DND-41 (cell line): ENCODE data around the gene UNC5C.
A peak's percentile ranks its signal among the peaks of the same experiment; 100 is the strongest.

Experiments used
- ATAC-seq: fragments of 200-7000 bp; cut with Tn5 transposase; 3 replicates; pipeline ENCODE4 v1.9.1; 2021; ENCODE audit warnings: low read depth; ENCODE audit not compliant: insufficient read depth
- DNase-seq: peaks from one replicate; pipeline ENCODE4 v3.0.0-alpha.2; 2020
- H2AFZ ChIP-seq: 2 replicates; pipeline ENCODE4 v1.6.0; 2012; ENCODE audit warnings: low read depth, low read length
- H3K27ac ChIP-seq: 2 replicates; pipeline ENCODE4 v1.5.1; 2012; ENCODE audit warnings: low read length, inconsistent platforms
- H3K27me3 ChIP-seq: fragments of 200-600 bp; sonication (generic); 2 replicates; pipeline ENCODE4 v1.6.0; 2012; ENCODE audit warnings: low read length, mild to moderate bottlenecking, inconsistent platforms; ENCODE audit not compliant: insufficient read depth, poor library complexity
- H3K36me3 ChIP-seq: 2 replicates; pipeline ENCODE4 v1.5.1; 2012; ENCODE audit warnings: low read length, inconsistent platforms; ENCODE audit not compliant: insufficient read depth
- H3K4me1 ChIP-seq: 2 replicates; pipeline ENCODE4 v1.5.1; 2012; ENCODE audit warnings: mild to moderate bottlenecking, low read length; ENCODE audit not compliant: insufficient read depth
- H3K4me2 ChIP-seq: 2 replicates; pipeline ENCODE4 v1.6.0; 2012; ENCODE audit warnings: mild to moderate bottlenecking, moderate library complexity, low read length, inconsistent platforms; ENCODE audit not compliant: insufficient read depth
- H3K4me3 ChIP-seq, 2 experiments: fragments of 200-600 bp in 1 of 2; shearing (Covaris generic) in 1 of 2; 2 replicates each; pipeline ENCODE4 v1.5.1; 2012 to 2016; ENCODE audit warnings: inconsistent platforms in 2 of 2, low read length in 2 of 2, mild to moderate bottlenecking in 2 of 2, low read depth in 1 of 2, moderate library complexity in 1 of 2
- H3K79me2 ChIP-seq: 2 replicates; pipeline ENCODE4 v1.6.0; 2012; ENCODE audit warnings: low read length, inconsistent platforms; ENCODE audit not compliant: insufficient read depth
- H3K9ac ChIP-seq: 2 replicates; pipeline ENCODE4 v1.6.0; 2012; ENCODE audit warnings: low read depth, mild to moderate bottlenecking, inconsistent platforms, low read length, moderate library complexity
- H3K9me3 ChIP-seq: 2 replicates; pipeline ENCODE4 v1.5.1; 2012; ENCODE audit warnings: low read length, moderate library complexity, mild to moderate bottlenecking, inconsistent platforms; ENCODE audit not compliant: insufficient read depth, severe bottlenecking
- H4K20me1 ChIP-seq: 2 replicates; pipeline ENCODE4 v1.6.0; 2012; ENCODE audit warnings: low read length; ENCODE audit not compliant: insufficient read depth
- CTCF ChIP-seq: IDR thresholded peaks from 2 replicates; pipeline ENCODE4 v1.5.1; 2012; ENCODE audit warnings: borderline replicate concordance, low read length, moderate library complexity, mild to moderate bottlenecking; ENCODE audit not compliant: poor library complexity, severe bottlenecking; ENCODE audit errors: extremely low read depth
- EZH2 ChIP-seq: IDR thresholded peaks from 3 replicates; pipeline ENCODE4 v1.6.1; 2012; ENCODE audit warnings: borderline replicate concordance, low read depth, mild to moderate bottlenecking, moderate library complexity, low read length, inconsistent platforms; ENCODE audit not compliant: severe bottlenecking

The UNC5C gene

DNA sequence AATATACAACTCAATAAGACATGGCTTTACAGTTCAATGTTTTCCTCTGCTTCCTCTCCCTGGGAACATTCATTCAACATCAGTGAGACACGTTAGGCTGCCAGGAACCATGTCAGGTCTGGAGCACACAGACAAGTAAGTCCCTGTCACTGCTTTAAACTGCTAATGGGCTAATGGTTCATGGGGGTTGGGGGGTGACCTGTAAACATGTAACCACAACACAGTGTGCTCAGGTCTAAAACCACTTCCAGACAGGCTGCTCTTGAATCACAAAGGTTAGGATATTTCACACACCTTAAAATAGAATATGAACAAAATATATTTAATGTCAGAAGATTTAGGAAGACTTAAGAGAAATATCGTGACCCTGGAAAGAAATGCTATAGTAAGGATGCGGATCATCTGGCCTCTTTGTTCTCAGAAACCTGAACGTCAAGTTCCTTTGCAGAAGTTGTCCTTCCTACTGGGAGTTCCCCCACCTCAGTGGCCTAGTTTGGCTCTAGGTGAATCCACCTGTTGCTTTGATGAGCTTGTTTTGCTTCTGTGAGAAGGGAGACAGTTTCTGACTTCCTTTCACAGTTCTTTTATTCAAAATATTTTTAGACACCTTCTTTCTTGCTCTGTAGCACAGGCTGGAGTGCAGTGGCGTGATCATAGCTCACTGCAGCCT, 359.9 kb downstream of the UNC5C start:
- Histone ChIP-seq H3K4me2 (no peak overlapping the region), H3K79me2 (no peaks in the 10 kb centered on the region), H4K20me1 (no peaks in the 10 kb centered on the region), H3K36me3 (no peaks in the 10 kb centered on the region), H3K27ac (peak overlapping the region; percentile 55), H3K4me1 (peaks cover 8% of the 10 kb centered on the region), H3K9me3 (no peaks in the 10 kb centered on the region), H3K9ac (no peak overlapping the region), H2AFZ (no peak overlapping the region), H3K4me3 (no peak overlapping the region), H3K27me3 (no peaks in the 10 kb centered on the region)
- peak; percentile 60 for ATAC-seq
- peak; percentile 31 for DNase-seq
- TF ChIP-seq EZH2: no peak
- TF ChIP-seq CTCF: no peak

DNA sequence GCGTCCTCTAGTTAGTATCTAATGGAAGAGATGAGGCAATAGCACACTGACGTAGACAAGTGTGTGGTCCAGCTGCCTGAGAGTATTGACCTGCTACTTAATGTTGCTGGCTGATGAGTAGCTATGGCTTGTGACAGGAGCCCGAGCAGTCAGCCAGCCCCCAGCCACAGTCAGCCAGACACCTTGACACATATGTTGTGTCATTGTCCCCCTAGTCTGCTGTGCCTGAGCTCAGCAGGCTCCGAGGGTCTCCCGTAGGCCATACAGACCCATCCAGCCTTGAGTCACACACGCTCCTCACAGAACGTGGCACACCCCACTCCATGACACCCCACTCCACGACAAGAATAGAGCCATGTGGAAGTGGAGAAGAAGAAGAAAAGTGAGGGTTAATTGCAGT, 362.1 kb downstream of the UNC5C start:
- no peak overlapping the region for H3K4me3 ChIP-seq
- H3K4me1 ChIP-seq: peaks cover 8% of the 10 kb centered on the region
- DNase-seq (no peak), ATAC-seq (no peak)
- no peaks in the 10 kb centered on the region for H3K36me3 ChIP-seq
- no peaks in the 10 kb centered on the region for H3K27me3 ChIP-seq
- H3K27ac ChIP-seq: no peak overlapping the region
- H3K4me2 ChIP-seq: no peak overlapping the region
- TF ChIP-seq EZH2 (no peak), CTCF (no peak)
- no peaks in the 10 kb centered on the region for H3K9me3 ChIP-seq
- H2AFZ ChIP-seq: no peak overlapping the region
- no peaks in the 10 kb centered on the region for H4K20me1 ChIP-seq
- H3K9ac ChIP-seq: no peak overlapping the region
- H3K79me2 ChIP-seq: no peaks in the 10 kb centered on the region

GRCh38 chr4:95183656-95184408, 364.9 kb downstream of the UNC5C start:
- Histone ChIP-seq H2AFZ (no peak overlapping the region), H3K4me3 (no peak overlapping the region), H4K20me1 (no peaks in the 10 kb centered on the region), H3K36me3 (no peaks in the 10 kb centered on the region), H3K9me3 (no peaks in the 10 kb centered on the region), H3K4me1 (peaks cover 3% of the 10 kb centered on the region), H3K79me2 (no peaks in the 10 kb centered on the region), H3K27me3 (no peaks in the 10 kb centered on the region), H3K27ac (no peak overlapping the region), H3K4me2 (no peak overlapping the region), H3K9ac (no peak overlapping the region)
- ATAC-seq (no peak), DNase-seq (no peak)
- TF ChIP-seq CTCF (no peak), EZH2 (no peak)
